K562 (cell line): ENCODE measurements around the gene CDH12. TPM values are rescaled to one million over a fixed set of nuclear protein-coding genes. Genes with fewer than 3 reads are reported as not detected.

ENCODE experiments used
- ATAC-seq: fragments of 200-7000 bp; cut with Tn5 transposase; 3 replicates; pipeline ENCODE4 v1.9.1; 2020; ENCODE audit warnings: moderate library complexity
- BruUV-seq: library from RNA; stranded (reverse); fragments of 400-500 nt; replicated peaks from 2 replicates; lab custom pipeline; 2021; lab: Mats Ljungman, UMichigan
- CTCF ChIA-PET: fragments of 300-600 bp; formaldehyde crosslinking; extraction: SDS; loops from one replicate; lab custom pipeline; 2021; ENCODE audit warnings: low intra/inter-chr PET ratio; lab: Yijun Ruan, JAX
- POLR2A ChIA-PET: fragments of 300-600, 350-650 bp; sonication (Branson Sonifier 250); formaldehyde crosslinking; extraction: SDS; loops from one replicate; lab custom pipeline; 2021; ENCODE audit warnings: antibody characterized with exemption, inconsistent platforms; lab: Yijun Ruan, JAX
- DNase-seq, 4 experiments: peaks; one replicate each; pipeline versions ENCODE4 v3.0.0 to v3.0.0-alpha.2; 2011 to 2018; ENCODE audit warnings: low spot score in 3 of 4, mixed read lengths in 3 of 4; ENCODE audit errors: extremely low read depth in 1 of 4
- FAIRE-seq: peaks from 2 replicates; lab custom pipeline; 2011; peaks lifted over from hg19 to GRCh38; lab: Jason Lieb, UNC
- H2AFZ ChIP-seq: 2 replicates; pipeline ENCODE4 v1.6.0; 2011; ENCODE audit warnings: low read depth, low read length, control low read depth, inconsistent platforms
- H3K27ac ChIP-seq: fragments of 200-600 bp; 3 replicates; pipeline ENCODE4 v1.8.0; 2011; ENCODE audit warnings: low read depth, mild to moderate bottlenecking, control low read depth, inconsistent platforms, low read length, moderate library complexity, mixed read lengths; ENCODE audit errors: extremely low read depth
- H3K27me3 ChIP-seq, 2 experiments: fragments of 300-600 bp in 1 of 2; 2 replicates in 1 of 2; 3 replicates in 1 of 2; pipeline versions ENCODE4 v1.6.0 to v1.8.0; 2011; ENCODE audit warnings: inconsistent platforms in 2 of 2, low read length in 2 of 2, mild to moderate bottlenecking in 1 of 2, mixed read lengths in 1 of 2, moderate library complexity in 1 of 2; ENCODE audit not compliant: control insufficient read depth in 2 of 2, insufficient read depth in 2 of 2
- H3K36me3 ChIP-seq: fragments of 300-600 bp; 3 replicates; pipeline ENCODE4 v1.8.0; 2011; ENCODE audit warnings: mild to moderate bottlenecking, low read length, inconsistent platforms; ENCODE audit not compliant: control insufficient read depth, insufficient read depth
- H3K4me1 ChIP-seq, 2 experiments: fragments of 200-600 bp in 1 of 2; replicated peaks in 1 of 2; 2 replicates in 1 of 2; 3 replicates in 1 of 2; pipeline versions ENCODE4 v1.5.1 to v1.8.0; 2011; ENCODE audit warnings: inconsistent platforms in 2 of 2, low read length in 2 of 2, mild to moderate bottlenecking in 1 of 2, mixed read lengths in 1 of 2, moderate library complexity in 1 of 2; ENCODE audit not compliant: control insufficient read depth in 2 of 2, insufficient read depth in 2 of 2
- H3K4me2 ChIP-seq: 2 replicates; pipeline ENCODE4 v1.6.1; 2011; ENCODE audit warnings: low read length, control low read depth, inconsistent platforms, mixed read lengths; ENCODE audit not compliant: insufficient read depth
- H3K4me3 ChIP-seq: fragments of 200-600 bp; sonication (generic), shearing (Covaris generic); 2 replicates; pipeline ENCODE4 v1.5.1; 2016; ENCODE audit warnings: control low read depth, inconsistent platforms
- H3K79me2 ChIP-seq: fragments of 200-600 bp; 3 replicates; pipeline ENCODE4 v1.8.0; 2011; ENCODE audit warnings: low read length, inconsistent platforms; ENCODE audit not compliant: control insufficient read depth, insufficient read depth
- H3K9ac ChIP-seq, 2 experiments: 2 replicates each; pipeline versions ENCODE4 v1.6.0 to v1.6.1; 2011; ENCODE audit warnings: low read depth in 2 of 2, low read length in 2 of 2, control low read depth in 1 of 2, inconsistent platforms in 1 of 2, mild to moderate bottlenecking in 1 of 2, mixed read lengths in 1 of 2; ENCODE audit not compliant: insufficient read depth in 1 of 2
- H3K9me1 ChIP-seq: one replicate; pipeline ENCODE4 v1.6.0; 2011; ENCODE audit warnings: inconsistent platforms, mild to moderate bottlenecking, low read length, moderate library complexity; ENCODE audit not compliant: control insufficient read depth, insufficient read depth
- H3K9me3 ChIP-seq: replicated peaks from 2 replicates; pipeline ENCODE4 v1.5.1; 2011; ENCODE audit warnings: low read depth, low read length, inconsistent platforms; ENCODE audit not compliant: control insufficient read depth, insufficient read depth
- H4K20me1 ChIP-seq: replicated peaks from 2 replicates; pipeline ENCODE4 v1.6.1; 2011; ENCODE audit warnings: low read length, inconsistent platforms, mixed read lengths; ENCODE audit not compliant: control insufficient read depth, insufficient read depth
- KAT2B ChIP-seq: IDR thresholded peaks from one replicate; pipeline ENCODE4 v1.6.1; 2012; ENCODE audit warnings: low read depth, mild to moderate bottlenecking, control low read depth, inconsistent platforms, low read length, moderate library complexity
- WGBS: fragments of 100-300 bp; shearing (Covaris generic); methylation state at CpG from one replicate; pipeline ENCODE4 v1.1.6; 2016; ENCODE audit warnings: low coverage, mixed read lengths; ENCODE audit not compliant: insufficient coverage; ENCODE audit errors: missing lambda C conversion rate; 5-methylcytosine and 5-hydroxymethylcytosine counted together
- in situ Hi-C: fragments of 300-500 bp; cut with MboI; formaldehyde crosslinking; loops from 4 replicates; pipeline ENCODE4 v1.15.0; 2018; ENCODE audit warnings: inconsistent platforms, mixed read lengths
- intact Hi-C: fragments of 100-400 bp; cut with micrococcal nuclease; formaldehyde crosslinking; loops from 2 replicates; pipeline ENCODE4 v1.14.2; 2022
- polyA plus RNA-seq, 8 experiments: library from polyadenylated mRNA; depleted of rRNA in 4 of 8; stranded (reverse) in 5 of 8; unstranded in 3 of 8; fragments of >200 nt; fragmentation: Nextera tagmentation in 2 of 8; fragmentation: Illumina TruSeq in 1 of 8; extraction: Ambion mirVana in 2 of 8; extraction: Trizol in 1 of 8; gene quantifications; 2 replicates each; pipeline versions ENCODE4 v1.2.1 to v1.2.3, GENCODE V29; 2011 to 2014; ENCODE audit warnings: inconsistent platforms in 1 of 8, missing spikeins in 1 of 8
- total RNA-seq, 7 experiments: library from RNA; depleted of rRNA in 6 of 7; stranded (reverse); fragments of >200 nt in 6 of 7; fragmentation: Illumina TruSeq in 2 of 7; extraction: Trizol in 2 of 7; gene quantifications; 2 replicates each; pipeline versions ENCODE4 v1.2.1 to v1.2.3, GENCODE V29; 2011 to 2021; ENCODE audit warnings: low replicate concordance in 1 of 7
- TF ChIP-seq, protein P1 (sequence below): fragments of 200-800 bp; sonication (Bioruptor generic); IDR thresholded peaks from 2 replicates; pipeline ENCODE4 v1.6.1; 2016; ENCODE audit warnings: missing genetic modification characterization, missing compliant biosample characterization

The CDH12 gene
- total and polyA plus RNA-seq, 9 of the 15 experiments (the other 6 are each of a cell fraction or from before 2014, with no cell fraction given), result 0.03 to 1.7 (median 0.37) TPM

DNA sequence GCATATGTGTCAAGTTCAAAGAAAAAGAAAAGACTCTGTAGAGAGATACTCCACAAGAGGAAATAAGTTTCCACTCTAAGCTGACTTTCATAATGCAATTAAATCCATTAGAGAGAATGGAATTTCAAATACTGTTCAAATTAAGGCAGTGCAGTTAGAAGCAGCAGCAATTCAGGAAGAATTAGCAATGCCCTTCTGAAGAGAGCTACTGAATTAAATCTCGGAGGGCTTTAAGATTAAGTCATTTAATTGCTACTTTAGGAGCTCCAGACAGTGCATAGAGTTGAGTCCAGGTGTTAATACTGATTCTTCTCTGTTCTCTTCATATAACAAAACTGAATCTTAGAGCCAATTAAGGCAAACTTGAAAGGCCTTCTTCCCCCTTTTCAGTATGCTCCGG is 8.5 kb downstream of the CDH12 start:
- ATAC-seq (no peak), FAIRE-seq (no peak), DNase-seq (no peak)
- Histone ChIP-seq H3K4me2 (no peak overlapping the region), H3K79me2 (no peaks in the 10 kb centered on the region), H3K27me3 (no peaks in the 10 kb centered on the region), H3K9me3 (no peaks in the 10 kb centered on the region; the same call in 1 of the 2 replicates), H4K20me1 (no peaks in the 10 kb centered on the region), H3K4me1 (no peaks in the 10 kb centered on the region), H3K9ac (no peak overlapping the region), H3K9me1 (no peaks in the 10 kb centered on the region), H2AFZ (no peak overlapping the region), H3K4me3 (no peak overlapping the region), H3K36me3 (no peaks in the 10 kb centered on the region), H3K27ac (no peak overlapping the region)
- WGBS, result 0% methylated on average over 2 of the region's 2 CpGs
- BruUV-seq, result no TSS peak
- CTCF ChIA-PET, result no interaction called here
- intact Hi-C loops (no loop called here), in situ Hi-C loops (no loop called here)
- POLR2A ChIA-PET, result no interaction called here
- TF ChIP-seq KAT2B, result no peak
- TF ChIP-seq, protein P1, sequence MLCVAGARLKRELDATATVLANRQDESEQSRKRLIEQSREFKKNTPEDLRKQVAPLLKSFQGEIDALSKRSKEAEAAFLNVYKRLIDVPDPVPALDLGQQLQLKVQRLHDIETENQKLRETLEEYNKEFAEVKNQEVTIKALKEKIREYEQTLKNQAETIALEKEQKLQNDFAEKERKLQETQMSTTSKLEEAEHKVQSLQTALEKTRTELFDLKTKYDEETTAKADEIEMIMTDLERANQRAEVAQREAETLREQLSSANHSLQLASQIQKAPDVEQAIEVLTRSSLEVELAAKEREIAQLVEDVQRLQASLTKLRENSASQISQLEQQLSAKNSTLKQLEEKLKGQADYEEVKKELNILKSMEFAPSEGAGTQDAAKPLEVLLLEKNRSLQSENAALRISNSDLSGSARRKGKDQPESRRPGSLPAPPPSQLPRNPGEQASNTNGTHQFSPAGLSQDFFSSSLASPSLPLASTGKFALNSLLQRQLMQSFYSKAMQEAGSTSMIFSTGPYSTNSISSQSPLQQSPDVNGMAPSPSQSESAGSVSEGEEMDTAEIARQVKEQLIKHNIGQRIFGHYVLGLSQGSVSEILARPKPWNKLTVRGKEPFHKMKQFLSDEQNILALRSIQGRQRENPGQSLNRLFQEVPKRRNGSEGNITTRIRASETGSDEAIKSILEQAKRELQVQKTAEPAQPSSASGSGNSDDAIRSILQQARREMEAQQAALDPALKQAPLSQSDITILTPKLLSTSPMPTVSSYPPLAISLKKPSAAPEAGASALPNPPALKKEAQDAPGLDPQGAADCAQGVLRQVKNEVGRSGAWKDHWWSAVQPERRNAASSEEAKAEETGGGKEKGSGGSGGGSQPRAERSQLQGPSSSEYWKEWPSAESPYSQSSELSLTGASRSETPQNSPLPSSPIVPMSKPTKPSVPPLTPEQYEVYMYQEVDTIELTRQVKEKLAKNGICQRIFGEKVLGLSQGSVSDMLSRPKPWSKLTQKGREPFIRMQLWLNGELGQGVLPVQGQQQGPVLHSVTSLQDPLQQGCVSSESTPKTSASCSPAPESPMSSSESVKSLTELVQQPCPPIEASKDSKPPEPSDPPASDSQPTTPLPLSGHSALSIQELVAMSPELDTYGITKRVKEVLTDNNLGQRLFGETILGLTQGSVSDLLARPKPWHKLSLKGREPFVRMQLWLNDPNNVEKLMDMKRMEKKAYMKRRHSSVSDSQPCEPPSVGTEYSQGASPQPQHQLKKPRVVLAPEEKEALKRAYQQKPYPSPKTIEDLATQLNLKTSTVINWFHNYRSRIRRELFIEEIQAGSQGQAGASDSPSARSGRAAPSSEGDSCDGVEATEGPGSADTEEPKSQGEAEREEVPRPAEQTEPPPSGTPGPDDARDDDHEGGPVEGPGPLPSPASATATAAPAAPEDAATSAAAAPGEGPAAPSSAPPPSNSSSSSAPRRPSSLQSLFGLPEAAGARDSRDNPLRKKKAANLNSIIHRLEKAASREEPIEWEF, result no peak
